GM12864 (cell line): ENCODE data around the gene RRP1.
"Not testable (repeated sequence)": the region's sequence is repeated elsewhere in the genome, so short reads cannot be mapped to it uniquely, and the experiment has no call there.

Experiments used
- DNase-seq: peaks from one replicate; pipeline ENCODE4 v3.0.0-alpha.2; 2011; ENCODE audit warnings: low read depth
- H3K4me3 ChIP-seq: 2 replicates; pipeline ENCODE4 v1.5.1; 2011; ENCODE audit warnings: mild to moderate bottlenecking, low read depth, low read length, control low read depth
- TF ChIP-seq, protein P1 (sequence below): IDR thresholded peaks from 2 replicates; pipeline ENCODE4 v1.5.1; 2011; ENCODE audit warnings: low read depth, mild to moderate bottlenecking, moderate library complexity, low read length, control low read depth, inconsistent platforms; ENCODE audit errors: missing control alignments

Gene RRP1

GRCh38 chr21:43817157-43818086 lies 28.0 kb downstream of the RRP1 start:
- TF ChIP-seq, protein P1, sequence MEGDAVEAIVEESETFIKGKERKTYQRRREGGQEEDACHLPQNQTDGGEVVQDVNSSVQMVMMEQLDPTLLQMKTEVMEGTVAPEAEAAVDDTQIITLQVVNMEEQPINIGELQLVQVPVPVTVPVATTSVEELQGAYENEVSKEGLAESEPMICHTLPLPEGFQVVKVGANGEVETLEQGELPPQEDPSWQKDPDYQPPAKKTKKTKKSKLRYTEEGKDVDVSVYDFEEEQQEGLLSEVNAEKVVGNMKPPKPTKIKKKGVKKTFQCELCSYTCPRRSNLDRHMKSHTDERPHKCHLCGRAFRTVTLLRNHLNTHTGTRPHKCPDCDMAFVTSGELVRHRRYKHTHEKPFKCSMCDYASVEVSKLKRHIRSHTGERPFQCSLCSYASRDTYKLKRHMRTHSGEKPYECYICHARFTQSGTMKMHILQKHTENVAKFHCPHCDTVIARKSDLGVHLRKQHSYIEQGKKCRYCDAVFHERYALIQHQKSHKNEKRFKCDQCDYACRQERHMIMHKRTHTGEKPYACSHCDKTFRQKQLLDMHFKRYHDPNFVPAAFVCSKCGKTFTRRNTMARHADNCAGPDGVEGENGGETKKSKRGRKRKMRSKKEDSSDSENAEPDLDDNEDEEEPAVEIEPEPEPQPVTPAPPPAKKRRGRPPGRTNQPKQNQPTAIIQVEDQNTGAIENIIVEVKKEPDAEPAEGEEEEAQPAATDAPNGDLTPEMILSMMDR = no peak
- H3K4me3 ChIP-seq = no peak overlapping the region
- no peak for DNase-seq

- TF ChIP-seq, protein P1 = no peak
- DNase-seq = no peak
- no peak overlapping the region for H3K4me3 ChIP-seq
These were observed 29.3 kb downstream of the RRP1 start for GRCh38 chr21:43818685-43819084.

- DNase-seq = no peak
- TF ChIP-seq, protein P1 = no peak
These were observed 30.4 kb downstream of the RRP1 start for GRCh38 chr21:43819511-43820405.

GRCh38 chr21:43820466-43820865 lies 31.1 kb downstream of the RRP1 start:
- TF ChIP-seq, protein P1 = no peak
- H3K4me3 ChIP-seq = no peak overlapping the region
- DNase-seq = no peak

More at GRCh38 chr21:43819511-43820405, 30.4 kb downstream of the RRP1 start:
- H3K4me3 ChIP-seq = no peak overlapping the region

- H3K4me3 ChIP-seq, DNase-seq: not testable (repeated sequence)
These were observed 32.8 kb downstream of the RRP1 start for GRCh38 chr21:43822166-43822565.

- not testable (repeated sequence) for H3K4me3 ChIP-seq, DNase-seq
These were observed 33.4 kb downstream of the RRP1 start for GRCh38 chr21:43822741-43823140.

DNA sequence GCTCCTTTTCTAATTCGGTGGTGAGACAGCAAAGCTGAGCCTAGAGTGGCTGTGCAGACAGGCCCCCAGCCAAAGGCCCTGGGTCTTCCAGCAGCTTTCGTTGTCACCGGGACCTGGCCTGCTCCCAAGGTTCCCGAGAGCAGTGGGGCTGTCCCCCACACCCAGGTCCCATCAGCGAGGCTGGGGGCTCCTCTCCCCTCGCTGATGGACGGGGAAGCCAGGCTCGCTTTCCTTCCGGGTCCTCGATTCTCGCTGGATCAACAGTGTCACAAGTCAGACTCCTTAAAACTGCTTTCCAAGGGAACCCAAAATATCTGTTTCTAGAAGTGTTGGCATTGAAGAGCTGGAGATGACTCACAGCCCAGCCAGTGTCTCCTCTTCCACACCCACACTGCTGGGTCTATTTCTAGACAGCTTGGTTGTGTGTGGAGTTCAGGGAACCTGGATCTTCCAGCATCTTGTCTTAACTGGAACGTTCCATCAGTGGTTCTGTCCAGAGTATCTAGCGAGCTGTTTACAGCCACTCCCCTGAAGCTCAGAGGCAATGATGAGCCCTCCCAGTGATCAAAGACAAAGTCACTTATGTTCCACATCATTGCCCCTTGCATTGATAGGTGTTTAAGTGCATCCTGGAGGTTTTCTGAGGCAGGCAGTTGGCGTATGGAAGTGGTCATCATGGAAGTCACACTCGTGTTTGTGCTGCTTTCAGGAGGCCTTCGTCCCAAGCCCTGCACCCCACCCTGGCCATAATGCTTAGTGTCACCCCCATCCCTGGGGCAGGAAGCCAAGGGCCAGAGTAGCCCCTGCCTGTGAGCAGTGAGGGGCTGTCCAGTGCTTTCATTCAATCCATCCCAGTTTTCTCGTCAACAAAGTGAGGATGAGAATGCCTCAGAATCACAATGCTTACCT lies 35.2 kb downstream of the RRP1 start:
- TF ChIP-seq, protein P1 = no peak
- no peak overlapping the region for H3K4me3 ChIP-seq
- no peak for DNase-seq
